MM.1S (cell line): ENCODE measurements around the gene GPR157.

Source experiments
- DNase-seq: peaks from one replicate; pipeline ENCODE4 v3.0.0-alpha.2; 2015
- H2AFZ ChIP-seq: fragments of 300-600 bp; sonication (generic); 2 replicates; pipeline ENCODE4 v1.6.0; 2016; ENCODE audit warnings: antibody characterized with exemption, low read length
- H3F3A ChIP-seq: fragments of 300-600 bp; sonication (generic); 2 replicates; pipeline ENCODE4 v1.6.1; 2016; ENCODE audit warnings: mild to moderate bottlenecking, antibody characterized with exemption, low read length, moderate library complexity, mixed read lengths; ENCODE audit not compliant: insufficient read depth
- H3K27ac ChIP-seq: fragments of 300-600 bp; sonication (generic); 2 replicates; pipeline ENCODE4 v1.5.1; 2016; ENCODE audit warnings: mild to moderate bottlenecking, low read length
- H3K27me3 ChIP-seq: fragments of 300-600 bp; sonication (generic); replicated peaks from 2 replicates; pipeline ENCODE4 v1.6.0; 2016; ENCODE audit warnings: low read length; ENCODE audit not compliant: insufficient read depth
- H3K36me3 ChIP-seq: fragments of 300-600 bp; sonication (generic); replicated peaks from 2 replicates; pipeline ENCODE4 v1.6.1; 2016; ENCODE audit warnings: mild to moderate bottlenecking, low read length, mixed read lengths; ENCODE audit not compliant: insufficient read depth
- H3K4me1 ChIP-seq: fragments of 300-600 bp; sonication (generic); 2 replicates; pipeline ENCODE4 v1.6.1; 2016; ENCODE audit warnings: low read length, mixed read lengths
- H3K4me2 ChIP-seq: fragments of 300-600 bp; sonication (generic); 2 replicates; pipeline ENCODE4 v1.6.0; 2016; ENCODE audit warnings: low read depth, low read length
- H3K4me3 ChIP-seq: fragments of 300-600 bp; sonication (generic); 2 replicates; pipeline ENCODE4 v1.5.1; 2016; ENCODE audit warnings: low read length, mixed read lengths
- H3K79me2 ChIP-seq: fragments of 300-600 bp; sonication (generic); 2 replicates; pipeline ENCODE4 v1.6.1; 2016; ENCODE audit warnings: mixed run types, low read length, mixed read lengths
- H3K9ac ChIP-seq: fragments of 300-600 bp; sonication (generic); 2 replicates; pipeline ENCODE4 v1.6.1; 2016; ENCODE audit warnings: low read length, mixed read lengths
- H3K9me2 ChIP-seq: fragments of 300-600 bp; sonication (generic); replicated peaks from 2 replicates; pipeline ENCODE4 v1.6.1; 2016; ENCODE audit warnings: mild to moderate bottlenecking, low read length, mixed read lengths; ENCODE audit not compliant: insufficient read depth
- H3K9me3 ChIP-seq: fragments of 300-600 bp; sonication (generic); replicated peaks from 2 replicates; pipeline ENCODE4 v1.6.1; 2016; ENCODE audit warnings: mild to moderate bottlenecking, low read length, mixed read lengths; ENCODE audit not compliant: insufficient read depth
- H4K20me1 ChIP-seq: fragments of 300-600 bp; sonication (generic); 2 replicates; pipeline ENCODE4 v1.6.1; 2016; ENCODE audit warnings: mild to moderate bottlenecking, low read length, moderate library complexity, mixed read lengths; ENCODE audit not compliant: insufficient read depth
- CTCF ChIP-seq: fragments of 300-600 bp; sonication (generic); IDR thresholded peaks from 2 replicates; pipeline ENCODE4 v1.5.1; 2016; ENCODE audit warnings: antibody characterized with exemption, low read length, mixed read lengths
- EZH2 ChIP-seq: fragments of 300-600 bp; sonication (generic); optimal IDR thresholded peaks from 2 replicates; pipeline ENCODE3; 2017; ENCODE audit warnings: low read depth, mild to moderate bottlenecking, antibody characterized with exemption, low read length, mixed read lengths
- EZH2phosphoT487 ChIP-seq: fragments of 300-600 bp; sonication (generic); IDR thresholded peaks from 2 replicates; pipeline ENCODE4 v1.6.1; 2018; ENCODE audit warnings: antibody characterized with exemption, low read length

Gene GPR157

DNA sequence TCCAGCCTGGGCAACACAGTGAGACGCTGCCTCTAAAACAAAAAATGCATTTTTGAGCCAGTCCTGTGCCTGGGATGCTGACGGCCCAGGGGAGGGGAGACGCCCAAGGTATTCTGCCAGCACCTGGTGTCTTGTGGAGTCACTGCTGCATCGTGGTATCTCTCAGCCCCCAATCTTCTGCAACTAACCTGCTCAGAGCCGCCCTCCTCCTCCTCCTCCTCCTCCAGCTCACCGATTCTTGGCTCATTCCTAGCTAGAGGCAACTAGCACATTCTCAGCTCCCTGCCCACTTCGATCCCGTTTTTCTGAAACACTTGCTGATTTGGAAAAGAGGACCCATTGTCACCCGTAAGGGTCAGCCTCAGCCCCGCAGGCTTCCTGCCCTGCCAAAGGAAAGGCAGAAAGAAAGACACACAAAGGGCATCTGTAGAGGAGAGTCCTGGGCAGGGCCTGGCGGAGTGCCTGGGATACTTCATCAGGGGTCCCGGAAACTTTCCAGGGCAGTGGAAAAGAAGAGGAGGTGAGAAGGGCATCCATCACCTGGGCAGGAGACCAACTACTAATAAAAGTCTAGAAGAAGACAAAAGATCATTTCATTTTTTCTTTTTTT is 20.7 kb downstream of the GPR157 start:
- no peaks in the 10 kb centered on the region for H3K36me3 ChIP-seq
- no peak for TF ChIP-seq EZH2phosphoT487
- H3K4me2 ChIP-seq: no peak overlapping the region
- peaks cover 42% of the 10 kb centered on the region for H3K27me3 ChIP-seq
- H4K20me1 ChIP-seq: no peaks in the 10 kb centered on the region
- no peaks in the 10 kb centered on the region for H3F3A ChIP-seq
- DNase-seq: no peak
- no peaks in the 10 kb centered on the region for H3K9me2 ChIP-seq
- H3K4me3 ChIP-seq: no peak overlapping the region
- no peak overlapping the region for H3K27ac ChIP-seq
- no peaks in the 10 kb centered on the region for H3K4me1 ChIP-seq
- H3K9me3 ChIP-seq: no peaks in the 10 kb centered on the region
- no peak overlapping the region for H3K9ac ChIP-seq
- H3K79me2 ChIP-seq: no peaks in the 10 kb centered on the region
- no peak overlapping the region for H2AFZ ChIP-seq

- H3F3A ChIP-seq: no peaks in the 10 kb centered on the region
- H3K4me1 ChIP-seq: no peaks in the 10 kb centered on the region
- no peaks in the 10 kb centered on the region for H3K79me2 ChIP-seq
- H4K20me1 ChIP-seq: no peaks in the 10 kb centered on the region
- no peak for DNase-seq
- no peak overlapping the region for H3K4me3 ChIP-seq
- H3K27ac ChIP-seq: no peak overlapping the region
- no peak overlapping the region for H3K9ac ChIP-seq
- no peaks in the 10 kb centered on the region for H3K9me2 ChIP-seq
- no peak overlapping the region for H2AFZ ChIP-seq
- H3K27me3 ChIP-seq: peaks cover 42% of the 10 kb centered on the region
- no peaks in the 10 kb centered on the region for H3K9me3 ChIP-seq
- H3K36me3 ChIP-seq: no peaks in the 10 kb centered on the region
- TF ChIP-seq EZH2 (no peak), CTCF (no peak), EZH2phosphoT487 (no peak)
- H3K4me2 ChIP-seq: no peak overlapping the region
These were observed 21.8 kb downstream of the GPR157 start for GRCh38 chr1:9107136-9107535.

GRCh38 chr1:9106286-9106685 is 22.6 kb downstream of the GPR157 start:
- TF ChIP-seq EZH2: no peak
- TF ChIP-seq EZH2phosphoT487: no peak
- TF ChIP-seq CTCF: no peak
- no peaks in the 10 kb centered on the region for H4K20me1 ChIP-seq
- no peak for DNase-seq
- H3K36me3 ChIP-seq: no peaks in the 10 kb centered on the region
- H3K27ac ChIP-seq: no peak overlapping the region
- H3K4me2 ChIP-seq: no peak overlapping the region
- H3K79me2 ChIP-seq: no peaks in the 10 kb centered on the region
- H3K27me3 ChIP-seq: peaks cover 42% of the 10 kb centered on the region
- no peak overlapping the region for H3K4me3 ChIP-seq
- no peaks in the 10 kb centered on the region for H3F3A ChIP-seq
- no peaks in the 10 kb centered on the region for H3K9me2 ChIP-seq
- no peak overlapping the region for H3K9ac ChIP-seq
- H3K9me3 ChIP-seq: no peaks in the 10 kb centered on the region
- no peaks in the 10 kb centered on the region for H3K4me1 ChIP-seq
- no peak overlapping the region for H2AFZ ChIP-seq

GRCh38 chr1:9105336-9105867 is 23.5 kb downstream of the GPR157 start:
- Histone ChIP-seq H3K9me2 (no peaks in the 10 kb centered on the region), H3K4me1 (no peaks in the 10 kb centered on the region), H2AFZ (no peak overlapping the region), H3K9ac (no peak overlapping the region), H3K27me3 (peaks cover 42% of the 10 kb centered on the region), H3K4me3 (no peak overlapping the region), H3K4me2 (no peak overlapping the region), H3K9me3 (no peaks in the 10 kb centered on the region), H3F3A (no peaks in the 10 kb centered on the region), H3K79me2 (no peaks in the 10 kb centered on the region), H3K27ac (no peak overlapping the region), H3K36me3 (no peaks in the 10 kb centered on the region), H4K20me1 (no peaks in the 10 kb centered on the region)
- no peak for TF ChIP-seq EZH2phosphoT487
- TF ChIP-seq EZH2: no peak
- no peak for TF ChIP-seq CTCF
- no peak for DNase-seq
